ENCODE results near the gene MAN1C1.

- TF ChIP-seq CTCF (IDR thresholded peaks at IDR 0.05; ENCODE audit: borderline replicate concordance, extremely low read depth, low read length, poor library complexity, severe bottlenecking) (no peak), EZH2 (IDR thresholded peaks at IDR 0.05; ENCODE audit: borderline replicate concordance, low read depth, low read length, severe bottlenecking) (no peak)
Observed at GRCh38 chr1:25828491-25828890, 211.9 kb downstream of the MAN1C1 start.
